Smooth muscle cell (in vitro differentiated cells): Measurements from ENCODE around the gene FOXRED2. TPM values are rescaled to one million over a fixed set of nuclear protein-coding genes. Genes with fewer than 3 reads are reported as not detected.
A peak's percentile ranks its signal among the peaks of the same experiment; 100 is the strongest.

Source experiments
- DNase-seq: peaks from one replicate; lab custom pipeline; 2025; ENCODE audit not compliant: unreplicated experiment; lab: John Stamatoyannopoulos, UW
- H2AFZ ChIP-seq: fragments of 200-600 bp; sonication (generic); 2 replicates; pipeline ENCODE4 v1.6.0; 2016; ENCODE audit warnings: antibody characterized with exemption, low read depth, mild to moderate bottlenecking
- H3F3A ChIP-seq: fragments of 200-600 bp; sonication (generic); 2 replicates; pipeline ENCODE4 v1.6.0; 2017; ENCODE audit warnings: antibody characterized with exemption, low read depth
- H3K27ac ChIP-seq: fragments of 200-600 bp; sonication (generic); 2 replicates; pipeline ENCODE4 v1.5.1; 2016; ENCODE audit warnings: low read depth, mild to moderate bottlenecking
- H3K27me3 ChIP-seq: fragments of 200-600 bp; sonication (generic); 2 replicates; pipeline ENCODE4 v1.6.1; 2016; ENCODE audit warnings: low read depth, mild to moderate bottlenecking
- H3K36me3 ChIP-seq: fragments of 200-600 bp; sonication (generic); 2 replicates; pipeline ENCODE4 v1.5.1; 2016; ENCODE audit warnings: low read depth
- H3K4me1 ChIP-seq: fragments of 200-600 bp; sonication (generic); 2 replicates; pipeline ENCODE4 v1.5.1; 2016; ENCODE audit warnings: low read depth
- H3K4me2 ChIP-seq: fragments of 200-600 bp; sonication (generic); 2 replicates; pipeline ENCODE4 v1.6.0; 2016; ENCODE audit warnings: mild to moderate bottlenecking
- H3K4me3 ChIP-seq: fragments of 200-600 bp; sonication (generic); 2 replicates; pipeline ENCODE4 v1.5.1; 2016; ENCODE audit warnings: mild to moderate bottlenecking
- H3K79me2 ChIP-seq: fragments of 200-600 bp; sonication (generic); 2 replicates; pipeline ENCODE4 v1.6.0; 2016; ENCODE audit warnings: low read depth, mild to moderate bottlenecking
- H3K9ac ChIP-seq: fragments of 200-600 bp; sonication (generic); 2 replicates; pipeline ENCODE4 v1.6.0; 2016; ENCODE audit warnings: low read depth
- H3K9me3 ChIP-seq: fragments of 200-600 bp; sonication (generic); replicated peaks from 2 replicates; pipeline ENCODE4 v1.5.1; 2016; ENCODE audit warnings: low read depth
- H4K20me1 ChIP-seq: fragments of 200-600 bp; sonication (generic); 2 replicates; pipeline ENCODE4 v1.6.0; 2016; ENCODE audit warnings: low read depth
- CTCF ChIP-seq: fragments of 200-600 bp; sonication (generic); IDR thresholded peaks from 2 replicates; pipeline ENCODE4 v1.5.1; 2017; ENCODE audit warnings: borderline replicate concordance, mild to moderate bottlenecking, antibody characterized with exemption; ENCODE audit not compliant: insufficient read depth, poor library complexity, severe bottlenecking
- WGBS: methylation state at CpG from one replicate; pipeline ENCODE4 v1.1.7; 2016; ENCODE audit warnings: low lambda C conversion rate; 5-methylcytosine and 5-hydroxymethylcytosine counted together
- polyA plus RNA-seq: library from polyadenylated mRNA; unstranded; fragments of >200 nt; fragmentation: Nextera tagmentation; extraction: Ambion mirVana; gene quantifications from 2 replicates; pipeline ENCODE4 v1.2.1, GENCODE V29; 2016
- total RNA-seq: library from RNA; depleted of rRNA; stranded (reverse); fragments of >200 nt; gene quantifications from 2 replicates; pipeline ENCODE4 v1.2.3, GENCODE V29; 2014

FOXRED2 gene
- total and polyA plus RNA-seq, 2 experiments from 2014 or later, result 3.1 to 4.2 TPM

GRCh38 chr22:36449596-36450175 lies 57.2 kb downstream of the FOXRED2 start:
- Histone ChIP-seq H3K9ac (no peak overlapping the region), H3K79me2 (no peaks in the 10 kb centered on the region), H3K27ac (no peak overlapping the region), H3K36me3 (no peaks in the 10 kb centered on the region), H3K27me3 (no peaks in the 10 kb centered on the region), H3K4me3 (no peak overlapping the region), H3F3A (no peaks in the 10 kb centered on the region), H2AFZ (no peak overlapping the region), H3K4me1 (peaks cover 2% of the 10 kb centered on the region), H3K9me3 (no peaks in the 10 kb centered on the region), H4K20me1 (no peaks in the 10 kb centered on the region), H3K4me2 (no peak overlapping the region)
- 95% methylated on average over 11 of the region's 11 CpGs for WGBS
- no peak for DNase-seq
- no peak for TF ChIP-seq CTCF

GRCh38 chr22:36447632-36448031 lies 59.2 kb downstream of the FOXRED2 start:
- Histone ChIP-seq H3K4me2 (no peak overlapping the region), H3F3A (no peaks in the 10 kb centered on the region), H3K9me3 (no peaks in the 10 kb centered on the region), H2AFZ (no peak overlapping the region), H3K9ac (no peak overlapping the region), H3K27ac (no peak overlapping the region), H3K4me1 (no peaks in the 10 kb centered on the region), H3K27me3 (no peaks in the 10 kb centered on the region), H3K4me3 (no peak overlapping the region), H4K20me1 (no peaks in the 10 kb centered on the region), H3K36me3 (no peaks in the 10 kb centered on the region), H3K79me2 (no peaks in the 10 kb centered on the region)
- no peak for DNase-seq
- no peak for TF ChIP-seq CTCF
- WGBS, result 95% methylated on average over 2 of the region's 2 CpGs

- no peak for DNase-seq
- no peak overlapping the region for H3K9ac ChIP-seq
- H3K27me3 ChIP-seq, result no peaks in the 10 kb centered on the region
- no peaks in the 10 kb centered on the region for H4K20me1 ChIP-seq
- H3F3A ChIP-seq, result no peaks in the 10 kb centered on the region
- H2AFZ ChIP-seq, result no peak overlapping the region
- no peaks in the 10 kb centered on the region for H3K9me3 ChIP-seq
- no peak for TF ChIP-seq CTCF
- H3K4me3 ChIP-seq, result no peak overlapping the region
- H3K27ac ChIP-seq, result peak overlapping the region; percentile 74
- peak overlapping the region; percentile 40 for H3K4me2 ChIP-seq
- 37% methylated on average over 8 of the region's 8 CpGs for WGBS
- H3K36me3 ChIP-seq, result no peaks in the 10 kb centered on the region
- H3K4me1 ChIP-seq, result no peaks in the 10 kb centered on the region
- H3K79me2 ChIP-seq, result no peaks in the 10 kb centered on the region
These were observed 61.6 kb downstream of the FOXRED2 start for GRCh38 chr22:36445158-36445668.

- Histone ChIP-seq H3K4me2 (no peak overlapping the region), H3K27me3 (no peaks in the 10 kb centered on the region), H3K9me3 (no peaks in the 10 kb centered on the region), H3F3A (peaks cover 13% of the 10 kb centered on the region), H3K79me2 (no peaks in the 10 kb centered on the region), H3K27ac (peak overlapping the region; percentile 1), H2AFZ (no peak overlapping the region), H3K4me3 (no peak overlapping the region), H3K36me3 (no peaks in the 10 kb centered on the region), H3K4me1 (no peaks in the 10 kb centered on the region), H4K20me1 (no peaks in the 10 kb centered on the region), H3K9ac (no peak overlapping the region)
- no peak for TF ChIP-seq CTCF
- DNase-seq, result no peak
- WGBS, result 73% methylated on average over 7 of the region's 8 CpGs
These were observed 63.6 kb downstream of the FOXRED2 start for GRCh38 chr22:36443198-36443770.
